ENCODE measurements around the gene CNTNAP2.

GRCh38 chr7:147436718-147437117 lies 1320.1 kb downstream of the CNTNAP2 start:
- no peak for TF ChIP-seq POLR2AphosphoS5 (IDR thresholded peaks at IDR 0.05; ENCODE audit: borderline replicate concordance, low read depth, low read length)
- no peak for TF ChIP-seq EZH2 (IDR thresholded peaks at IDR 0.05)
